RKO (cell line): ENCODE measurements around the gene FBXL16.
A peak's percentile ranks its signal among the peaks of the same experiment; 100 is the strongest.
"Not testable (repeated sequence)": the region's sequence is repeated elsewhere in the genome, so short reads cannot be mapped to it uniquely, and the experiment has no call there.

Experiments used
- DNase-seq: peaks from one replicate; pipeline ENCODE4 v3.0.0-alpha.2; 2016; ENCODE audit warnings: low spot score

Gene FBXL16

GRCh38 chr16:705431-706188 is at the start of gene FBXL16:
Gene FBXL16 (minus strand): TSS chr16:705801. CDS start chr16:697405, 8,396 bp downstream.
- DNase-seq, result peak; percentile 43

- DNase-seq, result no peak
Measured at GRCh38 chr16:754656-755055, 49.1 kb upstream of the FBXL16 start.

DNA sequence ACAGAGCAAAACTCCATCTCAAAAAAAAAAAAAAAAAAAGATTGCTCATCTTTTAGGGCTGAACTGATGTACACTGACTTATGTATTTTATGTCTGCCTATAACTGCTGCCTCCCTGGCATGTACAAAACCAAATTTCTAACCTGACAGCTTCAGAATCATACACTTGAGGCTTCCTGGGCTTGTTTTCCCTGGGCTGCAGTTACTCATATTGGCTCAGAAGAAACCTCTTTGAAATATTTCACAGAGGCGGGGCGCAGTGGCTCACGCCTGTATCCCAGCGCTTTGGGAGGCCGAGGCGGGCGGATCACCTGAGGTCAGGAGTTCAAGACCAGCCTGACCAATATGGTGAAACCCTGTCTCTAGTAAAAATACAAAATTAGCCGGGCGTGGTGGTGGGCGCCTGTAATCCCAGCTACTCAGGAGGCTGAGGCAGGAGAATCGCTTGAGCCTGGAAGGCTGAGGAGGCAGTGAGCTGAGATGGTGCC is 48.6 kb upstream of the FBXL16 start:
- not testable (repeated sequence) for DNase-seq

GRCh38 chr16:752007-752312 is 46.4 kb upstream of the FBXL16 start:
- DNase-seq, result no peak

DNA sequence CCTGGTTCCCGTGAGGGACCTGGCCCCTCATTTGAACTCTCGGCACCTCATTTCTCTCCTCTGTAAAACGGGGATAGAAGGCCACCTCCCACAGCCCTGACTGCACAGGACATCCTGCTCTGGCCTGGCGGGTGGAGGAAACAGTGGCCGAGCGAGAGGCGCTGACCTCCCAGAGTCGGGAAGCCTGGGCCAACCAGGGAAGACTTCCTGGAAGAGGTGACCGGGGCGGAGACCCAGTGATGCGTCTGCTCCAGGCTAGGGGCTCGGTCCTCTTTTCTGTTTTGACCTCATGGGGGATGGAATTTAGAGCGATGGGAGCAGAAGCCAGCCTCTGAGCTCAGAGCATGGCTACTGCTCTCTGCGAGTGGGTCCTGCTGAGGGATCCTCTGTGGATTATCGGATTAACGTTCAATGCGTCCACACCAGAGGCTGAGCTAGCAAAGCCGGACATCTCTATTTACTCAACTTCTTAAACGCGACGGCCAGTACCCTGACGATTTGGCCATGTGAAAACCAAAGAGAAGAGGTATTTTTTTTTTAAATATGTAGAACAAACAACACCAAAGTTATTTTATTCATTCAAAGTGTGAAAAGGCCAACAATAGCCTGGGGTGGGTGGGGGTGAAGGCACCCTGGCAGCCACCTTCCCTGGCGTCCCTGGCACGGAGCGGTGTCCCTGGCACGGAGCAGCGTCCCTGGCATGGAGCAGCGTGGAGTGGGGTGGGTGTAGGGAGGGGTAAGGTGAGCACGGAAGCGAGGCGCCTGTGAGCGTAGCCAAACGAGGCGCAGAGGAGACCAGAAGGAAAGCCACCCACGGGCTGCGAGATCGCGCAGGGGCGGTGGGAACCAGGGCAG is 45.8 kb upstream of the FBXL16 start:
- DNase-seq, result no peak

DNA sequence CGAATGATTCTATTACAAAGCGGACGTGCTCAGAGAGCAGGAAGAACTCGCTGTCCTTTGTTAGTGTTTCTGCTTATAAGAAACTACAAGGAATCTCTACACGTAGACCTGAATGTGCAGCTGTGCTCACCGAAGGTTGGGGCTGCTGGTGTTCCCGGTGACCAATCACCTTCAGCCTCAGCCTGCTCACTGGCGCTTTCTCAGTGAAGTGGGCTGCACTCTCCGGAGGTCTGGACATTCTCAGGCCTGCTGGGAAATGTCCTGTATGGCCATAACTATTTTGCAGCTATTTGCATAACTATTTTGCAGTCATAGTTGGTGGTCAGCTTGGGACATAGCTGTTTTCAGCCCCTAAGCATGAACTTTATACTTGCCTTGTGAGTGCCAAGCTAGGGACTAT is 44.9 kb upstream of the FBXL16 start:
- no peak for DNase-seq

- DNase-seq, result no peak
Measured at GRCh38 chr16:749010-749409, 43.4 kb upstream of the FBXL16 start.

DNA sequence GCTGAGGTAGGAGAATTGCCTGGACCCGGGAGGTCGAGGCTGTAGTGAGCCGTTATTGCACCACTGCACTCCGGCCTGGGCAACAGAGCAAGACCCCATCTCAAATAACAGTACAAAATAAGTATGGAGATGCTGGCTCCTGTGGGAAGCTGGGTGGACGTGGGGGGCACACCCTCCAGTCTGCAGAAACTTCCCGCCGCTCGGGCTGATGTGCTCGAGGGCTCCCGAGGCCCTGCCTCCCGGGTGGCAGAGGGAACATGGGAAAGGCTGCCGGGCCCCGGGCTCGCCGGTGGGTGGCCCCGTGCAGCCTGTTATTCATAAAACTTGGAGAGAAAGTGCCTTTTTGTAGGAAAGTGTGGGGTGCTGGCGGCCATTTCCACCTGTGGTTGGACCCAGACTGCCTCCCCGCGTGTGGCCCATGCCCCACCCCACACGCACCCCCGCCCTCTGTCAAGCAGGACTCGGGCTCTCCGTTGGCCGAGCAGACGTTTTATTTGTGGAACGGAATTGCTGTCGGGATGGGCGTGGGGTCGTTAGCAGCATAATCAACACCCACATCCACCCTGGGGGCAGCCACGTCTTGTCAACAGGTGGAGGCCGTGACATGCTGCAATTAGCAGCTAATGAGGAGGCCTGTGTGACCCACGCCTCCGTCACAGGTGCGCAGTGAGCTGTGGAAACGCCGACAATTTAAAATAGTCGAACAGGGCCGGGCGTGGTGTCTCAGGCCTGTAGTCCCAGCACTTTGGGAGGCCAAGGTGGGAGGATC is 42.6 kb upstream of the FBXL16 start:
- no peak for DNase-seq

- no peak for DNase-seq
Measured at GRCh38 chr16:746637-747036, 41.0 kb upstream of the FBXL16 start.

DNA sequence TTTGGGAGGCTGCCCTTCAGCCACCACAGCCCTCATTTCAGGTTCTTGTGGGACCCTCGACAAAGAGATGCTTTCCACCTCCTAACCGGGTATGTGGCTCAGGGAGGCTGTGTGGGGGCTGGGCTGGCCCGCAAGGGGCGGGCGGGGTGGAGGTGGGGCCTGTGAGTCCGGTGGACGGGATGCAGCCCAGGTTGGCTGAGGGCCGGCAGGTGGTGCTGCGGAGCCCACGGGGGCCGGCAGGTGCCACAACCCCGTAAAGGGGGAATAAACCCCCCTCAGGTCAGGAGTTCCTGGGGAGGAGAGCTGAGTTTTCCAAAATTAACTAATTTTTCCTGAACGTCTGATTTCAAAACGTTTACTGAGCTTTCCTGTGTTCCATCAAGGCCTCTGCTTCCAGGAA is 40.1 kb upstream of the FBXL16 start:
- no peak for DNase-seq

GRCh38 chr16:743794-744500 is 38.3 kb upstream of the FBXL16 start:
- DNase-seq, result no peak

GRCh38 chr16:742894-743293 is 37.3 kb upstream of the FBXL16 start:
- not testable (repeated sequence) for DNase-seq

DNA sequence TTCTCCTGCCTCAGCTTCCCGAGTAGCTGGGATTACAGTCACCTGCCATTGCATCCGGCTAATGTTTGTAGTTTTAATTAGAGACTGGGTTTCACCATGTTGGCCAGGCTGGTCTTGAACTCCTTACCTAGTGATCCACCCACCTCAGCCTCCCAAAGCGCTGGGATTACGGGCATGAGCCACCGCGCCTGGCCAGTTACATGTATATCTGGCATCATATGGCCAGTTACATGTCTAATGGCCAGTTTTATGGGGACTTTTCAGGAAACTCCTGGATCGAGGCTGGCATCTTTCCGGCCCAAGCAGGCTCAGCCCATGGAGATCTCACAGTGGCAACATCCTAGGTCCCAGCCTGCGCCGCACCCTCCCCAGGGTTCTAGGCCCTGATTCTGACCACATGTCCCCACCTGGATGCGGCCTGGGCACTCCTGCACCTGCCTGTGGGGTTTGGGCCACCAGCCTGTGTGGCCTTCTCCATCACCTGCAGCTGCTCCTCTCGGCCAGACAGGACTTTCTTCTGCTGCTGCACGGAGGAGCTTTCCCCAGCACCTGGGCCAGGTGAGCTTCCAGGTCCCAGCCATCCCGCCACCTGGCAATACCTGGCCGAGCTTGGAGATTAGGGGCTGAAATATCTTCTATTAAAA is 36.5 kb upstream of the FBXL16 start:
- DNase-seq, result no peak

DNA sequence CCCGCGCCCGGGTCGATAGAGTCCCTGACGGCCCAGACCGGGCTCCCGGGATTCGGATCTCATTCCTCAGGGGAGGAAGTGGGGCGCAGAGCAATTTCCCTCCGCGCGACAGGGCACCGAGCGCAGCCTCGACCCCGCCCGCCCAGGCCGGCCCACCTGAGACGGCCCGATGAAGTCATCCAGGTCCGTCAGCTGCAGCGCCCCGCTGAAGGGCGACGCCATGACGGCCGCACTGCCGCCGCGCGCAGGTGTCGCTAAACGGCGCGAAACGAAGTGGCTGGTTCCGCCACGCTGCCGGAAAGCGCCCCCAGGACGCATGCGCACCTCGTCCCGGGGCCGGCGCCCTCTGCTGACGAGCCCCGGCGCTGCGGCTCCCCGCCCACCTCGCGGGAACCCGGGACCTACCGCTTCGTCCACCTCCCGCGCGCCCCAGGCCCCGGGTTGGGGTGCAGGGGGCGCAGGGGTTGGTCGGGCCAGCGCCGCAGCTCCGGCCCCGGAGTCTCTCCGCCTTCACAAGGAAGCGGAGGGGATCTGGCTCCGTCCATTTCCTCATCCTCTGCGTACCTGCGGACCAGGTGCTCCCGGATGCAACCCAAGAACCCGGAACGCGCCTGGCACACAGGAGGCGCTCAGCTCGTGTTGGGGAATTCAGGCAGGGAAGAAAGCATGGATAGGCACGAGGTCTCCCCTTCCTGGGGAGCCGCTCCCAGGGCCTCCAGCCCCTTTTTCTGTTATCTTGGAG is 35.3 kb upstream of the FBXL16 start, which contains the start of gene CIAO3:
Gene CIAO3, minus strand, starts transcription at position 234 of the 742 bp plus-strand sequence. Its CDS starts 12 bp downstream, at position 222.
- DNase-seq, result peak; percentile 92

- DNase-seq, result no peak
Measured at GRCh38 chr16:740459-740763, 34.8 kb upstream of the FBXL16 start.

DNA sequence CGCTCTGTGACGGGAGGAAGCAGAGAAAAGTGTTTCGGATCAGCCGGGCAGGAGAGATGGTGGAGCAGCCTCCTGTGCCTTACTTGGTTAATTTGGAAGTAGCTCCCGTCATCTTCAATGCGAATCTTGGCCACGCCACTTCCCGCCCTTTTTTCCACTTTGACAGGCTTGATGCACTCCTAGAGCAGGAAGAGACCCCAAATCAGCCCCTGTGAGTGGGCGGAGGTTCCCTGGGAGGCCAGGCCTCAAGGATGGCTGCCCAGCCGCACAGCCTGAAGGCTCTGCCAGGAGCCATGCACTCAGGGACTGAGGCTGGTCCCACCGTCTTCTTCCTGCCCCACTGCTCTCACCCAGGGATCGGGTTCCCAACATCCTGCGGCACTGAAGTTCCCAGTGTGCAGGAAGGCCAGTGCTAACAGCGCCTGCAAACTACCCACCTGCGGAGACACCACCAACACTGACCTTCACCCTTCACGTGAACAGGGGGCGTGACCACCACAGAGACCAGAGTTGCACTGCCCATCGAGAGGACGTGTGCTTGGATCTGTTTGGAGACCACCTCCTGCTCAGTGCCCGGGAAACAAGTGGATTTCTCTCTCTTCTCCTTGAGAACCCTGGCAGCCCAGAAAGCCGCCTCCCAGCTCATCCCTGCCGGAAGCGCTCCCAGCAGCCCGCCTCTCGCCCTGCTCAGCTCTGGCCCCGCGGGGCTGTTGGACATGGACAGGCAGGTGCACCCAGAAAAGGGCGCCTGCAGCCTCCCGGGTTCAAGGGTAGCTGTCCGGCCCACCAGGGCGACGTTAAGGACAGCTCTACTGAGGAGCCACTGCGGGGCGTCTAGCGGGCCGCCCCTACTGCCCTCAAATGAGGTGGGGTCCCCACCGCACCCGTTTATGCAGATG is 34.2 kb upstream of the FBXL16 start:
- no peak for DNase-seq

DNA sequence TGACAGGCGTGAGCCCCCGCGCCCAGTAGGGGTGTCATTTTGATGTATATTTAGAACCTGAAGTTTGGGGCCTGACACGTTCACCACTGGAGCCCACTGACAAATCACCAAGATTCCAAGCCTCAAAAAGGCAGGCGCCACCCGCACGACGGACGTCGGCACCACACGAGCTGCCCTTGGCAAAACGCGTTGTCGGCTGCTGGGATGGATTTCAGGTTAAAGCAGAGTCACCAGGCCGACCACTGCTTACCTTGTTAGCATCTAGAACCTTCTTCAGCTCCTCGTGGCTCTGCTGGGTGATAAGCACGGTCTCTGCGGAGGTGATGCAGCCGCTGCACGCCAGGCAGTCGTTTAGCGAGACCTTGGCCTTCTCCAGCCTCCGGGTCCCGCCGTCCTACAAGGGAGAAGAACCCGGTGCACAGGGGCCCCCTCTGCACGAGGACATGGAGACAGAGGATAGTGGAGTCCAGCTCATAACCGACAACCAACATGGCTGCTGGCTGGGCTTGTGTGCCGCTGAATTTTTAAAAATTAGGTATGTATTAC is 31.4 kb upstream of the FBXL16 start:
- no peak for DNase-seq

- no peak for DNase-seq
Measured at GRCh38 chr16:735982-736453, 30.4 kb upstream of the FBXL16 start.
